ENCODE data around the gene KCNIP1. TPM values are rescaled to one million over a fixed set of nuclear protein-coding genes. Genes with fewer than 3 reads are reported as not detected.

Gene KCNIP1
- polyA plus RNA-seq, 2 donors = 0.04 TPM; not detected in 1

DNA sequence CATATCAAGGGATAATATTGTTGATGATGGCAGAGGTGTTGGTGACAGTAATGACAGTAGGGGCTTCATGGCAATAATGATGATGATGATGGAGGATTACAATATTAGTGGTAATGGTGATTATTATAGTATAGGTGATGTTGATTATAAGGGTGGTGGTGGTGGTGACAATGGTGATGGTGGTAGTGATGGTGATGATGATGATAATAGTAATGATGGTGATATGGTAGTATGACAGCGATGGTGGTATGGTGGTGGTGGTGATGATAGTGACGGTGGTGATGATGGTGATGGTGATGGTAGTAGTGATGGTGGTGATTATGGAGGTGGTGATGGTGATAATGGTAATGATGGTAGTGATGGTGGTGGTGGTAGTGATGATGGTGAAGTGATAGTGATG is 13.6 kb downstream of the KCNIP1 start:
- Histone ChIP-seq H3K27ac (ENCODE audit: low read depth in 2 of 2, low read length in 1 of 2) (no peak overlapping the region), H3K4me1 (ENCODE audit: control insufficient read depth in 2 of 2, insufficient read depth in 2 of 2, low read length in 1 of 2) (peaks cover 0 to 5% of the 10 kb centered on the region in 2 donors), H3K4me3 (ENCODE audit: low read depth in 1 of 2, low read length in 2 of 2) (no peak overlapping the region), H3K36me3 (ENCODE audit: control insufficient read depth in 2 of 2, insufficient read depth in 2 of 2, low read length in 1 of 2) (no peaks in the 10 kb centered on the region), H3K27me3 (ENCODE audit: control insufficient read depth in 1 of 2, insufficient read depth in 2 of 2, low read length in 2 of 2) (no peaks in the 10 kb centered on the region), H3K9me3 (ENCODE audit: control insufficient read depth in 2 of 2, insufficient read depth in 1 of 2, low read depth in 1 of 2, low read length in 1 of 2) (no peaks in the 10 kb centered on the region)
- WGBS, 2 donors = 98 to 100% methylated on average over 2 of the region's 2 CpGs

DNA sequence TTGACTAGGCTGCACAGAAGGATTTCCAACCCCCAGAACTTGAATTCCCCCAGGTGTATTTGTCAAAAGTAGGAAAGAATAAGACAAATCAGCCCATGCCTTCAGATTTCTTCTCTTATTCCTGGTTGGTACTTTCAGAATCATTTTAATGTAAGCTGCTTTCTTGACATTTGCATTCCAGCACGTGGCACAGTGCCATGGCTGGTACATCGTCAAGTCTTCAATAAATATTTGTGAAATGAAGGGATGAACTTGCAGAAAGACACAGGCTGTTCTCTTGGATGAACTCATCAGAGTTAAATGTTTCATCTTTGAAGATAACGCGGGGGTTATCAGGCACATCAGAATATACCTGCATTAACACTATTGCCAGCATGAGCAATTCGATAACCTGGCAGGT is 14.5 kb downstream of the KCNIP1 start:
- no peak overlapping the region for H3K27ac ChIP-seq (ENCODE audit: low read depth in 2 of 2, low read length in 1 of 2)
- H3K36me3 ChIP-seq (ENCODE audit: control insufficient read depth in 2 of 2, insufficient read depth in 2 of 2, low read length in 1 of 2) = no peaks in the 10 kb centered on the region
- peaks cover 4 to 10% of the 10 kb centered on the region in 2 donors for H3K4me1 ChIP-seq (ENCODE audit: control insufficient read depth in 2 of 2, insufficient read depth in 2 of 2, low read length in 1 of 2)
- no peaks in the 10 kb centered on the region for H3K27me3 ChIP-seq (ENCODE audit: control insufficient read depth in 1 of 2, insufficient read depth in 2 of 2, low read length in 2 of 2)
- H3K9me3 ChIP-seq (ENCODE audit: control insufficient read depth in 2 of 2, insufficient read depth in 1 of 2, low read depth in 1 of 2, low read length in 1 of 2) = no peaks in the 10 kb centered on the region
- H3K4me3 ChIP-seq (ENCODE audit: low read depth in 1 of 2, low read length in 2 of 2) = no peak overlapping the region
- 58 to 64% methylated on average over 5 of the region's 5 CpGs for WGBS, 2 donors

DNA sequence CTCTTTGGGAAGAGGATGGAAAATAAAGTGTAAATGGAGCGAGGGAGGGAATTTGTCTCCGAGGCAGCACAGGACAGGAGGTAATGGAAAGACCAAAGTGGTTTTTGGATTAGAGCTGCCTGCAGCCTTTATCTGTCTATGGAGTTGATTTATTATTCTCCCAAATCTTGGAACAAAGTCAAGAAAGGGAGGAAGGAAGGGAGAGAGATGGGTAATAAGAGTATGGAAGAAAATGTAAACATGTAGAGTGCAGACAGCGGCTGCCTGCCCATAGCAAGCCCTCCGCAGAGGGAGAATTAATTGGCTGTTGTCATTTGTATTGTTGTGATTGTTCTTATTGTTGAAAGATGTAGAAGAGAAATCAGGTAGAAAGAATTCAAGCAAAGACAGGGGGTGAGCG is 15.7 kb downstream of the KCNIP1 start:
- Histone ChIP-seq H3K9me3 (ENCODE audit: control insufficient read depth in 2 of 2, insufficient read depth in 1 of 2, low read depth in 1 of 2, low read length in 1 of 2) (peaks cover 0 to 2% of the 10 kb centered on the region in 2 donors), H3K4me1 (ENCODE audit: control insufficient read depth in 2 of 2, insufficient read depth in 2 of 2, low read length in 1 of 2) (peaks cover 4 to 10% of the 10 kb centered on the region in 2 donors), H3K4me3 (ENCODE audit: low read depth in 1 of 2, low read length in 2 of 2) (no peak overlapping the region), H3K27ac (ENCODE audit: low read depth in 2 of 2, low read length in 1 of 2) (no peak overlapping the region), H3K36me3 (ENCODE audit: control insufficient read depth in 2 of 2, insufficient read depth in 2 of 2, low read length in 1 of 2) (no peaks in the 10 kb centered on the region), H3K27me3 (ENCODE audit: control insufficient read depth in 1 of 2, insufficient read depth in 2 of 2, low read length in 2 of 2) (no peaks in the 10 kb centered on the region)
- 66 to 73% methylated on average over 5 of the region's 5 CpGs for WGBS, 2 donors

DNA sequence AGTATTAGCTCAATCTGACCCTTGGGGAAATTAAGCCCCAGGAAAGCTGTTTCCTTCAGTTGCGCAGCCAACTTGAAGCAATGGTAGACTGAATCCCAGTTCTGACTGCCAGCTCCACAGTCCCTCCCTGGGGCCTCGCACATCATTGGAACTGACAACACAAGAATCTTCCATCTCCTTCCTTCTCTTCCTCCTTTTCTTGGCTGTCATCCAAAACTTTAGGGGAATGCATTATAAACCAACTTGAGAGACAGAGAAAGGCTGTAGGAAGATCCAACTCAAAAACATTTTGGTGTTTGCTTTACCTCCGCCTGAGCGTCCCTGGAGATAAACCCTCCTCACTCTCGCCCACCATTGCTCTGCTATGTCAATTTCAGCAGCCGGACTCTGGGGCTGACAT is 16.6 kb downstream of the KCNIP1 start:
- H3K4me3 ChIP-seq (ENCODE audit: low read depth in 1 of 2, low read length in 2 of 2) = no peak overlapping the region
- H3K36me3 ChIP-seq (ENCODE audit: control insufficient read depth in 2 of 2, insufficient read depth in 2 of 2, low read length in 1 of 2) = no peaks in the 10 kb centered on the region
- 69 to 71% methylated on average over 6 of the region's 6 CpGs for WGBS, 2 donors
- H3K27ac ChIP-seq (ENCODE audit: low read depth in 2 of 2, low read length in 1 of 2) = no peak overlapping the region
- H3K27me3 ChIP-seq (ENCODE audit: control insufficient read depth in 1 of 2, insufficient read depth in 2 of 2, low read length in 2 of 2) = no peaks in the 10 kb centered on the region
- peaks cover 0 to 2% of the 10 kb centered on the region in 2 donors for H3K9me3 ChIP-seq (ENCODE audit: control insufficient read depth in 2 of 2, insufficient read depth in 1 of 2, low read depth in 1 of 2, low read length in 1 of 2)
- H3K4me1 ChIP-seq (ENCODE audit: control insufficient read depth in 2 of 2, insufficient read depth in 2 of 2, low read length in 1 of 2) = peaks cover 4 to 10% of the 10 kb centered on the region in 2 donors

DNA sequence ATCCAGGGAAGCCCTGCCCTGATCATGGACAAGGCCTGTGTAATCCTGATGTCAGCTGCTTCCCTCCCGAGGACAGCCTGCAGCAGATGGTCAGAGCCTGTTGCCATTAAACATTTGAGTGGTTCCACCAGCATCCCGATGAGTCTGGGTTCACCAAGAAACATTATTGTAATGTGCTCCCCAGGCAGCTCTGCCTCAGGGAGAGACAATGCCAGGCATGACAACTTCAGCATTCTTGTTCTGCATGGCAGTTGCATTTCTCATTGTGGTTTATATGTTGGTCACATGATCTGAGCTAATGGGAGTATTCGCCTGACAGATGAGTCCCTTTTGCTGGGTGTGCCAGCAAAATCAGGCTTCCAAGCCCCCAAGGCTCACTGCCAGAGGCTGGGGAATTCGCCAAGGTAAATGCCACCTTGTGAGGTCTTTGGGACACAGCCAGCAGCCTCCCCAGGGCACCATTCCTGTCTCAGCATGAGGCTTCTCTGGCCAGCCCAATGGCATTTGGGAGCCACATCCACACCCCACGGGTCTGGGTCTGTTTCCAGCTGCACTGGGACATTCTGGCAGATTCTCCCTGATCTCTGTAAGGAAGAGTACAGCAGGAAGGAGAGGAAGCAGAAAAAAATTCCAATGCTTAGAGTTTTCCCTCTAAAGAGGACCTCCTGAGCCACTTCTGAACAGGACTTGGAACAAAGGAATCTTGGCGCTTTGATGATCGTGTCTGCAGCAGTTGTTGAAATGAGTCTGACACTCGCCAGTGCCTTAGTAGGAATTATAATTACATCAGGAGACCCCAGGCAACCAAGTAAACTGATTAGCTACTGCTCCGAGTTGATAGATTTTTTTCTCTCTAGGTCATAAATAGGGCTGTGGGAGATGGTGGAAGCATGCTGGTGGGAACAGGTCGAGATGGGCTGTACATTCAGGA is 18.7 kb downstream of the KCNIP1 start:
- Histone ChIP-seq H3K36me3 (ENCODE audit: control insufficient read depth in 2 of 2, insufficient read depth in 2 of 2, low read length in 1 of 2) (no peaks in the 10 kb centered on the region), H3K27me3 (ENCODE audit: control insufficient read depth in 1 of 2, insufficient read depth in 2 of 2, low read length in 2 of 2) (no peaks in the 10 kb centered on the region), H3K4me1 (ENCODE audit: control insufficient read depth in 2 of 2, insufficient read depth in 2 of 2, low read length in 1 of 2) (peaks cover 4 to 10% of the 10 kb centered on the region in 2 donors), H3K4me3 (ENCODE audit: low read depth in 1 of 2, low read length in 2 of 2) (no peak overlapping the region), H3K27ac (ENCODE audit: low read depth in 2 of 2, low read length in 1 of 2) (no peak overlapping the region), H3K9me3 (ENCODE audit: control insufficient read depth in 2 of 2, insufficient read depth in 1 of 2, low read depth in 1 of 2, low read length in 1 of 2) (peaks cover 0 to 2% of the 10 kb centered on the region in 2 donors)
- 23 to 36% methylated on average over 10 of the region's 10 CpGs for WGBS, 2 donors

DNA sequence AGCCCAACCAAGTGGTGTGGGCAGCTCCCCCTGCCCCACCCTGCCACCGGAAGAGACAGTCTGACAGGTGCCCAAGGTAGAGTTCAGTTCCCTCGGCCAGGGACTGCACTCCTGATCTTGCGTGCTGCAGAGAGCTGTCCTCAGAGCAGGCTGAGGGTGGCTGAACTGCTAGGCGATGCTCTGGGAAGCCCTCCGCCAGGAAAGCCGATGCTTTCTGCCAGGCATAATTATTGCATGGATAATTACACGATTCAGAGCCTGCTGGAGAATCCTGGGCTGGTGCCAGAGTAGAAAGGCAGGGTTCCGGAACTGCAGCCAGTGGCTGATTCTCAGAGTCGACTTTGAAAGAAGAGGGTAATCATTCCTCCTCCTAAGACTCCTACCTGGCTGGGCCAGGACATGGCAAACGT is 19.3 kb downstream of the KCNIP1 start:
- H3K27me3 ChIP-seq (ENCODE audit: control insufficient read depth in 1 of 2, insufficient read depth in 2 of 2, low read length in 2 of 2) = no peaks in the 10 kb centered on the region
- H3K4me1 ChIP-seq (ENCODE audit: control insufficient read depth in 2 of 2, insufficient read depth in 2 of 2, low read length in 1 of 2) = peaks cover 4 to 10% of the 10 kb centered on the region in 2 donors
- no peaks in the 10 kb centered on the region for H3K36me3 ChIP-seq (ENCODE audit: control insufficient read depth in 2 of 2, insufficient read depth in 2 of 2, low read length in 1 of 2)
- H3K27ac ChIP-seq (ENCODE audit: low read depth in 2 of 2, low read length in 1 of 2) = no peak overlapping the region
- peaks cover 0 to 2% of the 10 kb centered on the region in 2 donors for H3K9me3 ChIP-seq (ENCODE audit: control insufficient read depth in 2 of 2, insufficient read depth in 1 of 2, low read depth in 1 of 2, low read length in 1 of 2)
- 24 to 30% methylated on average over 10 of the region's 10 CpGs for WGBS, 2 donors
- no peak overlapping the region for H3K4me3 ChIP-seq (ENCODE audit: low read depth in 1 of 2, low read length in 2 of 2)

DNA sequence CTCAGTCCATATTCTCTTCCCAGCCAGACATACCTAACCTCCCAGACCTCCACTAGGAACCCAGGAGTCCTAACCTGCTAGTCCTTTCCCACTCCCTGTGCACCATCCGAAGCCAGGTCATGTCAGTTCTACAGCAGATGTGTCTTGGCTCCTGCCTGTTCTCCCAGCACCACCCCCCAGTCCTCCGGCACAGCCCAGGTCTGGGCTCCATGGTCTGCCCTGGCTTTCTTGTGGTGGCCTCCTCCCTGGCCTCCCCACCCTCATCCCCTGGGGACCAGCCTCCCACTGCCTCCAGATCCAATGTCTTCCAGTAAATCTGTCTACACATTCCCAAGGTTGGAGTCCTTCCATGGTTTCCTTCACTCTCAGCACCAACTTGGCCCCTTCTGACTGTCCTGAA is 20.0 kb downstream of the KCNIP1 start:
- Histone ChIP-seq H3K4me1 (ENCODE audit: control insufficient read depth in 2 of 2, insufficient read depth in 2 of 2, low read length in 1 of 2) (peaks cover 4 to 10% of the 10 kb centered on the region in 2 donors), H3K27me3 (ENCODE audit: control insufficient read depth in 1 of 2, insufficient read depth in 2 of 2, low read length in 2 of 2) (no peaks in the 10 kb centered on the region), H3K4me3 (ENCODE audit: low read depth in 1 of 2, low read length in 2 of 2) (no peak overlapping the region), H3K27ac (ENCODE audit: low read depth in 2 of 2, low read length in 1 of 2) (no peak overlapping the region), H3K9me3 (ENCODE audit: control insufficient read depth in 2 of 2, insufficient read depth in 1 of 2, low read depth in 1 of 2, low read length in 1 of 2) (peaks cover 0 to 2% of the 10 kb centered on the region in 2 donors), H3K36me3 (ENCODE audit: control insufficient read depth in 2 of 2, insufficient read depth in 2 of 2, low read length in 1 of 2) (no peaks in the 10 kb centered on the region)
- WGBS, 2 donors = 76 to 84% methylated on average over 2 of the region's 2 CpGs

DNA sequence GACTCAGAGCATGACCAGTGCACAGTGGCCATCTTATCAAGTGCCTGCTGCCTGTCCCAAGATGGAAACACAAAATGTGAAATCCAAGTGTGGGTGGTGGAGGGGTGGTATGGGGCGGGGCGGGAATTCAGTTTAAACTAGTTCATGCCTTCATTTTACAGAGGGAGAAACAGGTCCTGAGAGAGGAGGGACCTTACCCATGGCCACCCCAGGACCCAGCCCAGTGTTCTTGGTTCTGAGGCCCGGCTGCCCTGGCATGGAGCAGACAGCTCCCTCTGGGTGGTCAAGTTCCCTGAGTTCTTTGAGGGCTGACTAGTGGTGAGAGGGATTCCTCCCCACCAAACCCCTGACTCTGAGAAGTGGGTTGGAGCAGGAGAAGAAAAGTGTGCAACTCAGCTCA is 20.8 kb downstream of the KCNIP1 start:
- Histone ChIP-seq H3K4me3 (ENCODE audit: low read depth in 1 of 2, low read length in 2 of 2) (no peak overlapping the region), H3K27ac (ENCODE audit: low read depth in 2 of 2, low read length in 1 of 2) (no peak overlapping the region), H3K4me1 (ENCODE audit: control insufficient read depth in 2 of 2, insufficient read depth in 2 of 2, low read length in 1 of 2) (peaks cover 4 to 10% of the 10 kb centered on the region in 2 donors), H3K27me3 (ENCODE audit: control insufficient read depth in 1 of 2, insufficient read depth in 2 of 2, low read length in 2 of 2) (no peaks in the 10 kb centered on the region), H3K9me3 (ENCODE audit: control insufficient read depth in 2 of 2, insufficient read depth in 1 of 2, low read depth in 1 of 2, low read length in 1 of 2) (peaks cover 0 to 2% of the 10 kb centered on the region in 2 donors), H3K36me3 (ENCODE audit: control insufficient read depth in 2 of 2, insufficient read depth in 2 of 2, low read length in 1 of 2) (no peaks in the 10 kb centered on the region)
- WGBS, 2 donors = 96 to 97% methylated on average over 3 of the region's 3 CpGs

DNA sequence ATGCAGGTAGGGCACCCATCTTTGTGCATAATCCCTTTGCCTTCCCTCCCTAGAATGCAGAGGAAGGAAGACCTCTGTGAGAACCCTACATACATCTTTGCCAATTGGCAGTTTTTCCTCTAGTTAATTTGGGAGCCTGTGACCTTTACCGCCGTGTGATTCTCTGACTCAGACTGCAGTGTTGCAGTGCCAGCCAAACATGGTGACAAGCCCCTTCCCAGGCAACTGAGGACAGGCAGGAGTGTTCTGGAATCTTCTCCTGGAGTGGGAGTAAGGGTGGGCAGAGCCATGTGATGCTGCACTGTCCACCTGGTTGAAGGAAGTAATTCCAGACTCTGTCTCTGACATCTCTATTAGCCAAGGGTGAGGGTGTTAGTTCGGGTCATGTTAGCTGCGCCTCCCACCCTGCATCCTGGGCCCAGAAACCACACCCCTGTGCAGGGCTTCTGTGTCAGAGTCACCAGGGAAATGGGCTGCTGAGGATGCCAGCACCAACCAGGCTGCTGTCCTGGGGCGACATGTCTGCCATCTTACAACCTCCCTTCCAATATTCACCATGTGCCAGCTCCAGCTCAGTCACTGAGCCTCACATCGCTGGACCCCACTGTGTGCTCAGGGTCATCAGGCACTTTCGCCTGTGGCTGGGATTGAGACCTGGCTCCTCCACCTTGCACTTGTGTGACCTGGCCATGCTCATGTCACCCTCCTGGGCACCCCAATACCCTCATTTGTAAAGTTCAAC is 21.8 kb downstream of the KCNIP1 start:
- peaks cover 0 to 2% of the 10 kb centered on the region in 2 donors for H3K9me3 ChIP-seq (ENCODE audit: control insufficient read depth in 2 of 2, insufficient read depth in 1 of 2, low read depth in 1 of 2, low read length in 1 of 2)
- peaks cover 4 to 10% of the 10 kb centered on the region in 2 donors for H3K4me1 ChIP-seq (ENCODE audit: control insufficient read depth in 2 of 2, insufficient read depth in 2 of 2, low read length in 1 of 2)
- H3K36me3 ChIP-seq (ENCODE audit: control insufficient read depth in 2 of 2, insufficient read depth in 2 of 2, low read length in 1 of 2) = no peaks in the 10 kb centered on the region
- H3K27me3 ChIP-seq (ENCODE audit: control insufficient read depth in 1 of 2, insufficient read depth in 2 of 2, low read length in 2 of 2) = no peaks in the 10 kb centered on the region
- no peak overlapping the region for H3K4me3 ChIP-seq (ENCODE audit: low read depth in 1 of 2, low read length in 2 of 2)
- WGBS, 2 donors = 81 to 83% methylated on average over 7 of the region's 7 CpGs
- no peak overlapping the region for H3K27ac ChIP-seq (ENCODE audit: low read depth in 2 of 2, low read length in 1 of 2)
